Nephron progenitor cell (in vitro differentiated cells): Measurements from ENCODE around the gene JARID2.

Source experiments
- DNase-seq: peaks from one replicate; pipeline ENCODE4 v3.0.0; 2021
- H3K27ac Mint-ChIP-seq: 2 replicates; pipeline ENCODE4 v1.8.0; 2021; ENCODE audit warnings: mild to moderate bottlenecking, moderate library complexity, mixed read lengths
- H3K27me3 Mint-ChIP-seq: 2 replicates; pipeline ENCODE4 v1.8.0; 2021; ENCODE audit warnings: mild to moderate bottlenecking, low read depth, mixed read lengths; ENCODE audit not compliant: poor library complexity
- H3K36me3 Mint-ChIP-seq: 2 replicates; pipeline ENCODE4 v1.8.0; 2021; ENCODE audit warnings: low read depth, mixed read lengths
- H3K4me1 Mint-ChIP-seq: 2 replicates; pipeline ENCODE4 v1.8.0; 2021; ENCODE audit warnings: mixed read lengths
- H3K4me3 Mint-ChIP-seq: 2 replicates; pipeline ENCODE4 v1.8.0; 2021; ENCODE audit warnings: mild to moderate bottlenecking, moderate library complexity, mixed read lengths
- H3K9me3 Mint-ChIP-seq: 2 replicates; pipeline ENCODE4 v1.8.0; 2021; ENCODE audit warnings: mild to moderate bottlenecking, moderate library complexity, mixed read lengths
- TF ChIP-seq, protein P1 (sequence below): fragments of 200-600 bp; sonication (generic); IDR thresholded peaks from 2 replicates; pipeline ENCODE4 v1.5.0; 2021; ENCODE audit warnings: antibody characterized with exemption

The JARID2 gene

GRCh38 chr6:15510121-15510520 lies 264.3 kb downstream of the JARID2 start:
- H3K36me3 Mint-ChIP-seq = peaks cover 66% of the 10 kb centered on the region

GRCh38 chr6:15510536-15511247 lies 264.8 kb downstream of the JARID2 start:
- Mint-ChIP-seq H3K36me3 (peaks cover 71% of the 10 kb centered on the region), H3K27ac (peak overlapping the region; percentile 51)

More at GRCh38 chr6:15510121-15510520, 264.3 kb downstream of the JARID2 start:
- H3K4me1 Mint-ChIP-seq = peaks cover 74% of the 10 kb centered on the region
- no peak overlapping the region for H3K4me3 Mint-ChIP-seq
- TF ChIP-seq, protein P1, sequence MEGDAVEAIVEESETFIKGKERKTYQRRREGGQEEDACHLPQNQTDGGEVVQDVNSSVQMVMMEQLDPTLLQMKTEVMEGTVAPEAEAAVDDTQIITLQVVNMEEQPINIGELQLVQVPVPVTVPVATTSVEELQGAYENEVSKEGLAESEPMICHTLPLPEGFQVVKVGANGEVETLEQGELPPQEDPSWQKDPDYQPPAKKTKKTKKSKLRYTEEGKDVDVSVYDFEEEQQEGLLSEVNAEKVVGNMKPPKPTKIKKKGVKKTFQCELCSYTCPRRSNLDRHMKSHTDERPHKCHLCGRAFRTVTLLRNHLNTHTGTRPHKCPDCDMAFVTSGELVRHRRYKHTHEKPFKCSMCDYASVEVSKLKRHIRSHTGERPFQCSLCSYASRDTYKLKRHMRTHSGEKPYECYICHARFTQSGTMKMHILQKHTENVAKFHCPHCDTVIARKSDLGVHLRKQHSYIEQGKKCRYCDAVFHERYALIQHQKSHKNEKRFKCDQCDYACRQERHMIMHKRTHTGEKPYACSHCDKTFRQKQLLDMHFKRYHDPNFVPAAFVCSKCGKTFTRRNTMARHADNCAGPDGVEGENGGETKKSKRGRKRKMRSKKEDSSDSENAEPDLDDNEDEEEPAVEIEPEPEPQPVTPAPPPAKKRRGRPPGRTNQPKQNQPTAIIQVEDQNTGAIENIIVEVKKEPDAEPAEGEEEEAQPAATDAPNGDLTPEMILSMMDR = no peak
- H3K27me3 Mint-ChIP-seq = no peaks in the 10 kb centered on the region
- no peak for DNase-seq
- H3K9me3 Mint-ChIP-seq = no peaks in the 10 kb centered on the region
- peak overlapping the region; percentile 51 for H3K27ac Mint-ChIP-seq

GRCh38 chr6:15511248-15512125 lies 265.6 kb downstream of the JARID2 start:
- H3K36me3 Mint-ChIP-seq = peaks cover 75% of the 10 kb centered on the region
- peak overlapping the region; percentile 80 for H3K27ac Mint-ChIP-seq
- H3K27me3 Mint-ChIP-seq = no peaks in the 10 kb centered on the region
- H3K4me3 Mint-ChIP-seq = no peak overlapping the region
- TF ChIP-seq, protein P1 = no peak
- H3K4me1 Mint-ChIP-seq = peaks cover 61% of the 10 kb centered on the region
- DNase-seq = no peak
- no peaks in the 10 kb centered on the region for H3K9me3 Mint-ChIP-seq

More at GRCh38 chr6:15510536-15511247, 264.8 kb downstream of the JARID2 start:
- no peak for DNase-seq
- Mint-ChIP-seq H3K27me3 (no peaks in the 10 kb centered on the region), H3K4me1 (peaks cover 69% of the 10 kb centered on the region), H3K9me3 (no peaks in the 10 kb centered on the region), H3K4me3 (no peak overlapping the region)
- TF ChIP-seq, protein P1 = no peak

GRCh38 chr6:15512126-15512525 lies 266.3 kb downstream of the JARID2 start:
- H3K36me3 Mint-ChIP-seq = peaks cover 74% of the 10 kb centered on the region

DNA sequence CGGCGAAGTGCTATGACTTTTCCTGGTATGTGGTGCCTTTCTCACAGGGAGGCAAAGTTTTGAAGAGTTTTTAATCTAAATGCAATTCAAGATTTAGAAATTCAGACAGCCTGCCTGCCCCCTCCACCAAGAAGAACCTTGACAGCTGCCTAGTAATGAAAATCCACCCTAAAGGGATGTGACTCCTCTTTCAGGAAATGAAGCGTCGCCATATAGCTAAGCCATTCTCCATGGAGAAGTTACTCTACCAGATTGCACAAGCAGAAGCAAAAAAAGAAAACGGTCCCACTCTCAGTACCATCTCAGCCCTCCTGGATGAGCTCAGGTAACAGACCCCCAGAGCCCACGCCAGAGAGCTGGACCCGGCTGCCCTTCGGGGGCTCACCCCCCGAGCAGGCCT lies 266.9 kb downstream of the JARID2 start:
- DNase-seq = no peak
- Mint-ChIP-seq H3K27me3 (no peaks in the 10 kb centered on the region), H3K36me3 (peaks cover 74% of the 10 kb centered on the region), H3K27ac (peak overlapping the region; percentile 80), H3K9me3 (no peaks in the 10 kb centered on the region), H3K4me1 (peaks cover 52% of the 10 kb centered on the region), H3K4me3 (no peak overlapping the region)
- TF ChIP-seq, protein P1 = no peak

More at GRCh38 chr6:15512126-15512525, 266.3 kb downstream of the JARID2 start:
- no peaks in the 10 kb centered on the region for H3K27me3 Mint-ChIP-seq
- DNase-seq = peak; percentile 31
- peak overlapping the region; percentile 80 for H3K27ac Mint-ChIP-seq
- H3K4me1 Mint-ChIP-seq = peaks cover 57% of the 10 kb centered on the region
- H3K4me3 Mint-ChIP-seq = no peak overlapping the region
- no peaks in the 10 kb centered on the region for H3K9me3 Mint-ChIP-seq
- TF ChIP-seq, protein P1 = peak; percentile 18
